HepG2 (cell line): Measurements from ENCODE around the gene PSEN2. TPM values are rescaled to one million over a fixed set of nuclear protein-coding genes. Genes with fewer than 3 reads are reported as not detected.

Source experiments
- ATAC-seq: fragments of 200-7000 bp; cut with Tn5 transposase; 3 replicates; pipeline ENCODE4 v1.9.1; 2020; ENCODE audit warnings: mild to moderate bottlenecking, moderate library complexity
- BruUV-seq: library from RNA; stranded (reverse); fragments of 400-500 nt; replicated peaks from 2 replicates; lab custom pipeline; 2021; lab: Mats Ljungman, UMichigan
- CTCF ChIA-PET: fragments of 300-600 bp; formaldehyde crosslinking; extraction: SDS; loops from one replicate; lab custom pipeline; 2021; ENCODE audit warnings: low total read pairs, inconsistent platforms, low intra/inter-chr PET ratio; lab: Yijun Ruan, JAX
- POLR2A ChIA-PET: fragments of 350-600 bp; sonication (Branson Sonifier 250); formaldehyde crosslinking; loops from one replicate; lab custom pipeline; 2020; ENCODE audit warnings: antibody characterized with exemption, inconsistent platforms; lab: Yijun Ruan, JAX
- DNase-seq: peaks from one replicate; pipeline ENCODE4 v3.0.0-alpha.2; 2015; ENCODE audit warnings: low spot score
- FAIRE-seq: peaks from 3 replicates; lab custom pipeline; 2011; peaks lifted over from hg19 to GRCh38; lab: Jason Lieb, UNC
- H2AFZ ChIP-seq: one replicate; pipeline ENCODE4 v1.6.1; 2011; ENCODE audit warnings: low read length, inconsistent platforms
- H3K27ac ChIP-seq: fragments of 300-600 bp; 3 replicates; pipeline ENCODE4 v1.8.0; 2011; ENCODE audit warnings: mixed run types, mild to moderate bottlenecking, mixed read lengths, low read length, inconsistent platforms; ENCODE audit not compliant: insufficient read depth; ENCODE audit errors: extremely low read length
- H3K27me3 ChIP-seq, 2 experiments: fragments of 200-600 bp in 1 of 2; 2 replicates in 1 of 2; 3 replicates in 1 of 2; pipeline versions ENCODE4 v1.6.0 to v1.8.0; 2011; ENCODE audit warnings: low read length in 2 of 2, mild to moderate bottlenecking in 2 of 2, moderate library complexity in 2 of 2, inconsistent platforms in 1 of 2; ENCODE audit not compliant: insufficient read depth in 2 of 2, control insufficient read depth in 1 of 2
- H3K36me3 ChIP-seq, 2 experiments: fragments of 200-600 bp in 1 of 2; replicated peaks in 1 of 2; 2 replicates in 1 of 2; 3 replicates in 1 of 2; pipeline versions ENCODE4 v1.5.1 to v1.8.0; 2011; ENCODE audit warnings: low read length in 2 of 2, inconsistent platforms in 1 of 2; ENCODE audit not compliant: insufficient read depth in 2 of 2, control insufficient read depth in 1 of 2
- H3K4me1 ChIP-seq: 2 replicates; pipeline ENCODE4 v1.5.1; 2012; ENCODE audit warnings: low read length, inconsistent platforms; ENCODE audit not compliant: insufficient read depth
- H3K4me2 ChIP-seq: 2 replicates; pipeline ENCODE4 v1.6.0; 2011; ENCODE audit warnings: low read depth, low read length, inconsistent platforms
- H3K4me3 ChIP-seq, 3 experiments: fragments of 200-600 bp in 1 of 3; sonication (generic), shearing (Covaris generic) in 1 of 3; replicated peaks in 1 of 3; 2 replicates each; pipeline ENCODE4 v1.5.1; 2011 to 2016; ENCODE audit warnings: low read length in 3 of 3, inconsistent platforms in 2 of 3, low read depth in 2 of 3, mild to moderate bottlenecking in 2 of 3, control low read depth in 1 of 3, mixed read lengths in 1 of 3; ENCODE audit not compliant: insufficient read depth in 1 of 3
- H3K79me2 ChIP-seq: one replicate; pipeline ENCODE4 v1.6.1; 2011; ENCODE audit warnings: low read length, inconsistent platforms; ENCODE audit not compliant: insufficient read depth
- H3K9ac ChIP-seq: 2 replicates; pipeline ENCODE4 v1.6.0; 2011; ENCODE audit warnings: mild to moderate bottlenecking, low read depth, low read length, inconsistent platforms; ENCODE audit not compliant: insufficient read depth
- H3K9me3 ChIP-seq: 2 replicates; pipeline ENCODE4 v1.5.1; 2012; ENCODE audit warnings: mild to moderate bottlenecking, low read length
- H4K20me1 ChIP-seq: 2 replicates; pipeline ENCODE4 v1.6.0; 2011; ENCODE audit warnings: inconsistent platforms, mild to moderate bottlenecking, low read length, moderate library complexity; ENCODE audit not compliant: insufficient read depth
- CBX1 ChIP-seq: IDR thresholded peaks from one replicate; pipeline ENCODE4 v1.6.1; 2016; ENCODE audit warnings: antibody characterized with exemption, low read depth
- FOXK1 ChIP-seq: sonication (generic); formaldehyde crosslinking; IDR thresholded peaks from 2 replicates; pipeline ENCODE4 v1.4.0; 2020; ENCODE audit warnings: low read depth, missing genetic modification reagents, borderline replicate concordance
- HDAC2 ChIP-seq: sonication (generic); formaldehyde crosslinking; IDR thresholded peaks from 2 replicates; pipeline ENCODE4 v1.4.0; 2020; ENCODE audit warnings: missing genetic modification reagents
- HIVEP1 ChIP-seq: sonication (generic); formaldehyde crosslinking; IDR thresholded peaks from 2 replicates; pipeline ENCODE4 v1.4.0; 2020; ENCODE audit warnings: mild to moderate bottlenecking, missing genetic modification reagents
- NR2F1 ChIP-seq, 2 experiments: fragments of 450-650 bp in 1 of 2; formaldehyde crosslinking in 1 of 2; IDR thresholded peaks; 2 replicates each; pipeline versions ENCODE4 v1.5.0 to v1.6.1; 2016 to 2020; ENCODE audit warnings: mild to moderate bottlenecking in 1 of 2, missing compliant biosample characterization in 1 of 2, missing genetic modification reagents in 1 of 2, moderate library complexity in 1 of 2
- RFX1 ChIP-seq: fragments of 450-650 bp; IDR thresholded peaks from 2 replicates; pipeline ENCODE4 v1.6.1; 2017
- SNAI1 ChIP-seq: sonication (generic); formaldehyde crosslinking; IDR thresholded peaks from 2 replicates; pipeline ENCODE4 v1.5.0; 2020; ENCODE audit warnings: mild to moderate bottlenecking, missing genetic modification reagents, borderline replicate concordance
- SP4 ChIP-seq: sonication (generic); formaldehyde crosslinking; IDR thresholded peaks from 2 replicates; pipeline ENCODE4 v1.8.1; 2023; ENCODE audit warnings: mild to moderate bottlenecking, missing genetic modification reagents
- TRIM24 ChIP-seq: sonication (generic); formaldehyde crosslinking; IDR thresholded peaks from 2 replicates; pipeline ENCODE4 v1.8.0; 2022; ENCODE audit warnings: mild to moderate bottlenecking, missing genetic modification reagents
- WGBS: methylation state at CpG from one replicate; pipeline ENCODE4 v1.1.6; 2017; ENCODE audit warnings: low lambda C conversion rate; 5-methylcytosine and 5-hydroxymethylcytosine counted together
- in situ Hi-C: cut with HindIII; loops from 2 replicates; pipeline ENCODE4 v1.10.0; 2017; ENCODE audit warnings: low pct_unique_long_range_greater_than_20kb; ENCODE audit not compliant: extremely low pct_ligation_motif_present
- intact Hi-C: fragments of 100-400 bp; cut with micrococcal nuclease; formaldehyde crosslinking; loops from one replicate; pipeline ENCODE4 v1.10.0; 2022; ENCODE audit not compliant: unreplicated experiment
- polyA plus RNA-seq, 8 experiments: library from polyadenylated mRNA; depleted of rRNA in 3 of 8; stranded (reverse) in 7 of 8; unstranded in 1 of 8; fragments of >200 nt; fragmentation: Illumina TruSeq in 4 of 8; extraction: Trizol in 4 of 8; gene quantifications; 2 replicates each; pipeline versions ENCODE4 v1.2.1 to v1.2.3, GENCODE V29; 2011 to 2016; ENCODE audit warnings: low read depth in 4 of 8, missing spikeins in 1 of 8, mixed read lengths in 1 of 8; ENCODE audit not compliant: insufficient read depth in 1 of 8
- total RNA-seq, 5 experiments: library from RNA; depleted of rRNA; stranded (reverse); fragments of >200 nt; fragmentation: Illumina TruSeq; extraction: Trizol; gene quantifications; 2 replicates each; pipeline ENCODE4 v1.2.3, GENCODE V29; 2016; ENCODE audit warnings: low read depth in 1 of 5
- TF ChIP-seq, protein P1 (sequence below): sonication (generic); formaldehyde crosslinking; IDR thresholded peaks from 2 replicates; pipeline ENCODE4 v1.4.0; 2020; ENCODE audit warnings: missing genetic modification reagents
- TF ChIP-seq, protein P2 (sequence below): sonication (generic); formaldehyde crosslinking; IDR thresholded peaks from 2 replicates; pipeline ENCODE4 v1.8.1; 2023; ENCODE audit warnings: missing genetic modification reagents, mild to moderate bottlenecking, borderline replicate concordance

PSEN2 gene
- total and polyA plus RNA-seq, 2 of the 13 experiments (the other 11 are each of a cell fraction or from before 2014, with no cell fraction given), result 5.9 to 13.1 TPM

DNA sequence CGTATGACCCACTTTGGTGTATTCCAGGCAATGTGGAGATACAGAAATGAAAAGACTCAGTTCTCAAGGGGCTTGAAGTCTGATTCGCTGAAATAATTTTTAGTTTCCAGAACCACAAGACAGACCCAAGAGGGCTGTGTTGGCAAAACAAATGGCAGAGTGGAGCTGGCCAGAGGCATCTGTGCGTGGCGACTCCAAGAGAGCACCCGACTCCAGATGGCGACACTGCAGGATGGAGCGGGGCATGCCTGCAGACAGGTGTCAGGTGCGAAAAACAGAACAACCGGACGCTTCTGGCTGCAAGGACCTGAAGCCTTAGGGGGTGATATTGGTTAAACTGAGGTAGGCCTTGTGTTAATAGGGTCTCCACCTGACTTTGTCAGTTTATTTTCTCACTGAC is 38.0 kb downstream of the PSEN2 start:
- DNase-seq (no peak), FAIRE-seq (no peak), ATAC-seq (no peak)
- no peak overlapping the region for H3K4me2 ChIP-seq
- no peaks in the 10 kb centered on the region for H3K79me2 ChIP-seq
- H4K20me1 ChIP-seq, result no peaks in the 10 kb centered on the region
- no peak overlapping the region for H3K27ac ChIP-seq
- in situ Hi-C loops, result no loop called here
- H3K4me1 ChIP-seq, result peaks cover 7% of the 10 kb centered on the region
- CTCF ChIA-PET, result no interaction called here
- 94% methylated on average over 10 of the region's 10 CpGs for WGBS
- no peak for TF ChIP-seq TRIM24
- TF ChIP-seq NR2F1 (CRISPR knock-in tag; IDR thresholded peaks at IDR 0.05), result no peak
- TF ChIP-seq, protein P1, sequence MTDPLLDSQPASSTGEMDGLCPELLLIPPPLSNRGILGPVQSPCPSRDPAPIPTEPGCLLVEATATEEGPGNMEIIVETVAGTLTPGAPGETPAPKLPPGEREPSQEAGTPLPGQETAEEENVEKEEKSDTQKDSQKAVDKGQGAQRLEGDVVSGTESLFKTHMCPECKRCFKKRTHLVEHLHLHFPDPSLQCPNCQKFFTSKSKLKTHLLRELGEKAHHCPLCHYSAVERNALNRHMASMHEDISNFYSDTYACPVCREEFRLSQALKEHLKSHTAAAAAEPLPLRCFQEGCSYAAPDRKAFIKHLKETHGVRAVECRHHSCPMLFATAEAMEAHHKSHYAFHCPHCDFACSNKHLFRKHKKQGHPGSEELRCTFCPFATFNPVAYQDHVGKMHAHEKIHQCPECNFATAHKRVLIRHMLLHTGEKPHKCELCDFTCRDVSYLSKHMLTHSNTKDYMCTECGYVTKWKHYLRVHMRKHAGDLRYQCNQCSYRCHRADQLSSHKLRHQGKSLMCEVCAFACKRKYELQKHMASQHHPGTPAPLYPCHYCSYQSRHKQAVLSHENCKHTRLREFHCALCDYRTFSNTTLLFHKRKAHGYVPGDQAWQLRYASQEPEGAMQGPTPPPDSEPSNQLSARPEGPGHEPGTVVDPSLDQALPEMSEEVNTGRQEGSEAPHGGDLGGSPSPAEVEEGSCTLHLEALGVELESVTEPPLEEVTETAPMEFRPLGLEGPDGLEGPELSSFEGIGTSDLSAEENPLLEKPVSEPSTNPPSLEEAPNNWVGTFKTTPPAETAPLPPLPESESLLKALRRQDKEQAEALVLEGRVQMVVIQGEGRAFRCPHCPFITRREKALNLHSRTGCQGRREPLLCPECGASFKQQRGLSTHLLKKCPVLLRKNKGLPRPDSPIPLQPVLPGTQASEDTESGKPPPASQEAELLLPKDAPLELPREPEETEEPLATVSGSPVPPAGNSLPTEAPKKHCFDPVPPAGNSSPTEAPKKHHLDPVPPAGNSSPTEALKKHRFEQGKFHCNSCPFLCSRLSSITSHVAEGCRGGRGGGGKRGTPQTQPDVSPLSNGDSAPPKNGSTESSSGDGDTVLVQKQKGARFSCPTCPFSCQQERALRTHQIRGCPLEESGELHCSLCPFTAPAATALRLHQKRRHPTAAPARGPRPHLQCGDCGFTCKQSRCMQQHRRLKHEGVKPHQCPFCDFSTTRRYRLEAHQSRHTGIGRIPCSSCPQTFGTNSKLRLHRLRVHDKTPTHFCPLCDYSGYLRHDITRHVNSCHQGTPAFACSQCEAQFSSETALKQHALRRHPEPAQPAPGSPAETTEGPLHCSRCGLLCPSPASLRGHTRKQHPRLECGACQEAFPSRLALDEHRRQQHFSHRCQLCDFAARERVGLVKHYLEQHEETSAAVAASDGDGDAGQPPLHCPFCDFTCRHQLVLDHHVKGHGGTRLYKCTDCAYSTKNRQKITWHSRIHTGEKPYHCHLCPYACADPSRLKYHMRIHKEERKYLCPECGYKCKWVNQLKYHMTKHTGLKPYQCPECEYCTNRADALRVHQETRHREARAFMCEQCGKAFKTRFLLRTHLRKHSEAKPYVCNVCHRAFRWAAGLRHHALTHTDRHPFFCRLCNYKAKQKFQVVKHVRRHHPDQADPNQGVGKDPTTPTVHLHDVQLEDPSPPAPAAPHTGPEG, result no peak
- TF ChIP-seq HDAC2 (CRISPR knock-in tag), result no peak
- TF ChIP-seq SNAI1, result no peak
- TF ChIP-seq SP4 (CRISPR knock-in tag), result no peak
- TF ChIP-seq, protein P2, sequence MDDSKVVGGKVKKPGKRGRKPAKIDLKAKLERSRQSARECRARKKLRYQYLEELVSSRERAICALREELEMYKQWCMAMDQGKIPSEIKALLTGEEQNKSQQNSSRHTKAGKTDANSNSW (CRISPR knock-in tag), result no peak
- no peak for TF ChIP-seq RFX1
- TF ChIP-seq FOXK1 (CRISPR knock-in tag), result no peak
- no peak for TF ChIP-seq CBX1
- no peak for TF ChIP-seq HIVEP1 (CRISPR knock-in tag)
- H3K9ac ChIP-seq, result no peak overlapping the region
- H3K36me3 ChIP-seq, result no peaks in the 10 kb centered on the region
- no peaks in the 10 kb centered on the region for H3K27me3 ChIP-seq
- BruUV-seq, result no TSS peak
- no peaks in the 10 kb centered on the region for H3K9me3 ChIP-seq
- H2AFZ ChIP-seq, result no peak overlapping the region
- intact Hi-C loops, result no loop called here
- H3K4me3 ChIP-seq, result no peak overlapping the region
- POLR2A ChIA-PET, result no interaction called here
